K562 (cell line): ENCODE measurements around the gene TBCC. TPM values are rescaled to one million over a fixed set of nuclear protein-coding genes. Genes with fewer than 3 reads are reported as not detected.

Experiments used
- DACH1 ChIP-seq: fragments of 450-650 bp; IDR thresholded peaks from 2 replicates; pipeline ENCODE4 v1.6.1; 2018; ENCODE audit not compliant: partially characterized antibody
- DNMT1 ChIP-seq: fragments of 450-650 bp; IDR thresholded peaks from 2 replicates; pipeline ENCODE4 v1.6.1; 2016; ENCODE audit warnings: antibody characterized with exemption, mild to moderate bottlenecking
- EP400 ChIP-seq: fragments of 450-650 bp; IDR thresholded peaks from 2 replicates; pipeline ENCODE4 v1.6.1; 2017; ENCODE audit warnings: antibody characterized with exemption, mild to moderate bottlenecking, moderate library complexity
- EWSR1 ChIP-seq: fragments of 450-650 bp; IDR thresholded peaks from 2 replicates; pipeline ENCODE4 v1.6.1; 2018; ENCODE audit warnings: borderline replicate concordance, mild to moderate bottlenecking, low read depth, moderate library complexity; ENCODE audit not compliant: partially characterized antibody
- FIP1L1 ChIP-seq: fragments of 200-400 bp; formaldehyde crosslinking; IDR thresholded peaks from 2 replicates; pipeline ENCODE4 v1.6.1; 2018; ENCODE audit warnings: mild to moderate bottlenecking, low read depth, low read length; ENCODE audit not compliant: poor library complexity, severe bottlenecking
- FOXA3 ChIP-seq, 2 experiments: fragments of 450-650 bp in 1 of 2; sonication (generic) in 1 of 2; formaldehyde crosslinking; IDR thresholded peaks in 1 of 2; conservative IDR thresholded peaks in 1 of 2; 2 replicates each; pipeline versions ENCODE4 v1.4.0 to v1.8.0; 2020 to 2022; ENCODE audit warnings: mild to moderate bottlenecking in 2 of 2, missing genetic modification reagents in 1 of 2
- GABPA ChIP-seq: fragments of 200-800 bp; sonication (Bioruptor generic); conservative IDR thresholded peaks from 2 replicates; pipeline ENCODE4 v1.6.1; 2016; ENCODE audit warnings: low read depth, missing genetic modification characterization, missing compliant biosample characterization
- MAZ ChIP-seq, 2 experiments: fragments of 450-650 bp in 1 of 2; sonication (generic) in 1 of 2; formaldehyde crosslinking; IDR thresholded peaks in 1 of 2; conservative IDR thresholded peaks in 1 of 2; 2 replicates each; pipeline versions ENCODE4 v1.4.0 to v1.5.0; 2020; ENCODE audit warnings: mild to moderate bottlenecking in 1 of 2, missing genetic modification reagents in 1 of 2
- PHB ChIP-seq: fragments of 250-450 bp; sonication (Bioruptor Pico); IDR thresholded peaks from 2 replicates; pipeline ENCODE4 v1.5.0; 2021
- PHF21A ChIP-seq: fragments of 450-650 bp; IDR thresholded peaks from 2 replicates; pipeline ENCODE4 v1.6.1; 2017; ENCODE audit warnings: low read depth, borderline replicate concordance
- PHF8 ChIP-seq: fragments of 200-600 bp; sonication (generic); IDR thresholded peaks from 2 replicates; pipeline ENCODE4 v1.6.1; 2012; ENCODE audit warnings: mixed run types, mild to moderate bottlenecking, inconsistent platforms, low read length, moderate library complexity, borderline replicate concordance
- POLR3A ChIP-seq: IDR thresholded peaks from 2 replicates; pipeline ENCODE4 v1.6.1; 2011; ENCODE audit warnings: borderline replicate concordance, mild to moderate bottlenecking, moderate library complexity; ENCODE audit not compliant: insufficient read length, insufficient read depth; ENCODE audit errors: extremely low read depth
- RCOR1 ChIP-seq, 2 experiments: IDR thresholded peaks; 2 replicates each; pipeline ENCODE4 v1.6.1; 2012; ENCODE audit warnings: low read depth in 2 of 2, low read length in 2 of 2, borderline replicate concordance in 1 of 2, improper control_type of control experiment in 1 of 2
- SAP30 ChIP-seq: fragments of 200-600 bp; sonication (generic); IDR thresholded peaks from 2 replicates; pipeline ENCODE4 v1.6.1; 2012; ENCODE audit warnings: borderline replicate concordance, low read depth, mild to moderate bottlenecking, moderate library complexity, low read length, control low read depth, inconsistent platforms; ENCODE audit not compliant: insufficient read depth, poor library complexity, severe bottlenecking
- ZNF212 ChIP-seq: fragments of 450-650 bp; formaldehyde crosslinking; IDR thresholded peaks from 2 replicates; pipeline ENCODE4 v1.4.0; 2020; ENCODE audit warnings: mild to moderate bottlenecking
- polyA plus RNA-seq, 8 experiments: library from polyadenylated mRNA; depleted of rRNA in 4 of 8; stranded (reverse) in 5 of 8; unstranded in 3 of 8; fragments of >200 nt; fragmentation: Nextera tagmentation in 2 of 8; fragmentation: Illumina TruSeq in 1 of 8; extraction: Ambion mirVana in 2 of 8; extraction: Trizol in 1 of 8; gene quantifications; 2 replicates each; pipeline versions ENCODE4 v1.2.1 to v1.2.3, GENCODE V29; 2011 to 2014; ENCODE audit warnings: inconsistent platforms in 1 of 8, missing spikeins in 1 of 8
- total RNA-seq, 7 experiments: library from RNA; depleted of rRNA in 6 of 7; stranded (reverse); fragments of >200 nt in 6 of 7; fragmentation: Illumina TruSeq in 2 of 7; extraction: Trizol in 2 of 7; gene quantifications; 2 replicates each; pipeline versions ENCODE4 v1.2.1 to v1.2.3, GENCODE V29; 2011 to 2021; ENCODE audit warnings: low replicate concordance in 1 of 7
- TF ChIP-seq, protein P1 (sequence below), 2 experiments: fragments of 450-650 bp in 1 of 2; sonication (generic) in 1 of 2; formaldehyde crosslinking in 1 of 2; IDR thresholded peaks; 2 replicates each; pipeline versions ENCODE4 v1.7.1 to v1.9.0; 2016 to 2022; ENCODE audit warnings: inconsistent platforms in 1 of 2, mild to moderate bottlenecking in 1 of 2, missing genetic modification reagents in 1 of 2
- TF ChIP-seq, protein P2 (sequence below): fragments of 450-650 bp; IDR thresholded peaks from 2 replicates; pipeline ENCODE4 v1.6.1; 2016; ENCODE audit warnings: low read depth, mild to moderate bottlenecking, moderate library complexity

TBCC gene
- total and polyA plus RNA-seq, 9 of the 15 experiments (the other 6 are each of a cell fraction or from before 2014, with no cell fraction given): 2.8 to 34.1 (median 23.3) TPM

DNA sequence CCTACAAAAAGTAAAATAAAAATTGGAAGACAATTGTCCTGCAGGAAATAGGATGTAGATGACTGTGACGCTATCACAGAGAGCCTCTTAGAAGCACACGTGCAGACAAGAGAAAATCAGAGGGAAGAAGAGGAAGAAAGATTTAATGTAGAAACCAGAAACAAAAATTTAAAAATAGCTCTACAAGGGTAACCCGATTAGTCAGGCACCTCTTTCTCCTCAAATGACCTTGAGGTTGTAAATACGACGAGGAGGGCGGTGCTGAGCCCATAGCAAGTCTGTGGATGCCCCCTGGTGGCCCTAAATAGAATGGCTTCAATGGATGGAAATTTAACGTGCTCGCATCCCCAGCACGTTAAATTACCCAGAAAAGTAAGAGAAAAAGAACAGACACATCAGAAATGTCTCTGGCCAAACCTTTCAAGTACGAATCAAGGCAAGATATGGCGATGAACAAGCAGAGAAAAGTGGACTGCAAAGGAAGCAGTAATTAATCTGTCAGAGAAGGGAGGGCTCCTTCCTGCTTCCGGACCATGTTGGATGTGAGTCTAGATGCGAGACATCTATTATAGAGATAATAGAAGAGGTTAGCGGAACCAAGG is 19.3 kb downstream of the TBCC start (continued):
- TF ChIP-seq PHF8 (no peak), EP400 (peak; percentile 39), GABPA (tag) (no peak), FIP1L1 (no peak), PHF21A (0 out of 2 replicates have a peak, but pooled peaks have one; percentile 30), SAP30 (no peak), MAZ (CRISPR knock-in tag; conservative IDR thresholded peaks at IDR 0.05 in 1 of 2, IDR thresholded peaks at IDR 0.05 in 1 of 2) (no peak), POLR3A (no peak), DACH1 (no peak), ZNF212 (CRISPR knock-in tag) (no peak), EWSR1 (no peak), PHB (no peak), RCOR1 (IDR thresholded peaks at IDR 0.05; ENCODE audit: borderline replicate concordance in 1 of 2, low read depth in 2 of 2, low read length in 2 of 2) (peak in 1 of 2 experiments; percentile 74; a peak in 1 of 4 replicates), DNMT1 (no peak), FOXA3 (CRISPR knock-in tag; conservative IDR thresholded peaks at IDR 0.05 in 1 of 2, IDR thresholded peaks at IDR 0.05 in 1 of 2) (peak; percentile 61 to 79; a peak in 2 of 4 replicates)
- TF ChIP-seq, protein P1, sequence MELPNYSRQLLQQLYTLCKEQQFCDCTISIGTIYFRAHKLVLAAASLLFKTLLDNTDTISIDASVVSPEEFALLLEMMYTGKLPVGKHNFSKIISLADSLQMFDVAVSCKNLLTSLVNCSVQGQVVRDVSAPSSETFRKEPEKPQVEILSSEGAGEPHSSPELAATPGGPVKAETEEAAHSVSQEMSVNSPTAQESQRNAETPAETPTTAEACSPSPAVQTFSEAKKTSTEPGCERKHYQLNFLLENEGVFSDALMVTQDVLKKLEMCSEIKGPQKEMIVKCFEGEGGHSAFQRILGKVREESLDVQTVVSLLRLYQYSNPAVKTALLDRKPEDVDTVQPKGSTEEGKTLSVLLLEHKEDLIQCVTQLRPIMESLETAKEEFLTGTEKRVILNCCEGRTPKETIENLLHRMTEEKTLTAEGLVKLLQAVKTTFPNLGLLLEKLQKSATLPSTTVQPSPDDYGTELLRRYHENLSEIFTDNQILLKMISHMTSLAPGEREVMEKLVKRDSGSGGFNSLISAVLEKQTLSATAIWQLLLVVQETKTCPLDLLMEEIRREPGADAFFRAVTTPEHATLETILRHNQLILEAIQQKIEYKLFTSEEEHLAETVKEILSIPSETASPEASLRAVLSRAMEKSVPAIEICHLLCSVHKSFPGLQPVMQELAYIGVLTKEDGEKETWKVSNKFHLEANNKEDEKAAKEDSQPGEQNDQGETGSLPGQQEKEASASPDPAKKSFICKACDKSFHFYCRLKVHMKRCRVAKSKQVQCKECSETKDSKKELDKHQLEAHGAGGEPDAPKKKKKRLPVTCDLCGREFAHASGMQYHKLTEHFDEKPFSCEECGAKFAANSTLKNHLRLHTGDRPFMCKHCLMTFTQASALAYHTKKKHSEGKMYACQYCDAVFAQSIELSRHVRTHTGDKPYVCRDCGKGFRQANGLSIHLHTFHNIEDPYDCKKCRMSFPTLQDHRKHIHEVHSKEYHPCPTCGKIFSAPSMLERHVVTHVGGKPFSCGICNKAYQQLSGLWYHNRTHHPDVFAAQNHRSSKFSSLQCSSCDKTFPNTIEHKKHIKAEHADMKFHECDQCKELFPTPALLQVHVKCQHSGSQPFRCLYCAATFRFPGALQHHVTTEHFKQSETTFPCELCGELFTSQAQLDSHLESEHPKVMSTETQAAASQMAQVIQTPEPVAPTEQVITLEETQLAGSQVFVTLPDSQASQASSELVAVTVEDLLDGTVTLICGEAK (IDR thresholded peaks at IDR 0.05): peak; percentile 18; the same call in 1 of the 2 replicates
- TF ChIP-seq, protein P1 (CRISPR knock-in tag; IDR thresholded peaks at IDR 0.05): no peak
- TF ChIP-seq, protein P2, sequence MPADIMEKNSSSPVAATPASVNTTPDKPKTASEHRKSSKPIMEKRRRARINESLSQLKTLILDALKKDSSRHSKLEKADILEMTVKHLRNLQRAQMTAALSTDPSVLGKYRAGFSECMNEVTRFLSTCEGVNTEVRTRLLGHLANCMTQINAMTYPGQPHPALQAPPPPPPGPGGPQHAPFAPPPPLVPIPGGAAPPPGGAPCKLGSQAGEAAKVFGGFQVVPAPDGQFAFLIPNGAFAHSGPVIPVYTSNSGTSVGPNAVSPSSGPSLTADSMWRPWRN: no peak
